Measurements from ENCODE around the gene KREMEN1. TPM values are rescaled to one million over a fixed set of nuclear protein-coding genes. Genes with fewer than 3 reads are reported as not detected.

Gene KREMEN1
- total RNA-seq, 4 donors from 2014 or later, result 11.1 to 23.8 (median 13.9) TPM

- DNase-seq (ENCODE audit: low spot score) (no peak), ATAC-seq (ENCODE audit: low FRiP score) (no peak)
- no peak for TF ChIP-seq CTCF (IDR thresholded peaks at IDR 0.05)
These were observed 135.0 kb downstream of the KREMEN1 start for GRCh38 chr22:29207562-29208501.

GRCh38 chr22:29208502-29208862, 135.6 kb downstream of the KREMEN1 start:
- ATAC-seq (ENCODE audit: low FRiP score) (no peak), DNase-seq (ENCODE audit: low spot score) (no peak)
- no peak for TF ChIP-seq CTCF (IDR thresholded peaks at IDR 0.05)

- ATAC-seq (ENCODE audit: low FRiP score) (no peak), DNase-seq (ENCODE audit: low spot score) (no peak)
These were observed 136.2 kb downstream of the KREMEN1 start for GRCh38 chr22:29208879-29209623.

GRCh38 chr22:29209624-29209929, 136.7 kb downstream of the KREMEN1 start:
- ATAC-seq (ENCODE audit: low FRiP score) (no peak), DNase-seq (ENCODE audit: low spot score) (no peak)
- no peak for TF ChIP-seq CTCF (IDR thresholded peaks at IDR 0.05)

More at GRCh38 chr22:29208879-29209623, 136.2 kb downstream of the KREMEN1 start:
- TF ChIP-seq CTCF (IDR thresholded peaks at IDR 0.05), result no peak

- TF ChIP-seq CTCF (IDR thresholded peaks at IDR 0.05), result no peak
- ATAC-seq (ENCODE audit: low FRiP score) (no peak), DNase-seq (ENCODE audit: low spot score) (no peak)
These were observed 138.2 kb downstream of the KREMEN1 start for GRCh38 chr22:29211066-29211465.

GRCh38 chr22:29211466-29211865, 138.6 kb downstream of the KREMEN1 start:
- DNase-seq (ENCODE audit: low spot score), result no peak
- no peak for ATAC-seq (ENCODE audit: low FRiP score)
- no peak for TF ChIP-seq CTCF (IDR thresholded peaks at IDR 0.05)

Measured in omental fat pad (tissue), 4 donors.